Keratinocyte (primary cell): ENCODE results near the gene SEC11A.

Experiments
- EZH2 ChIP-seq: IDR thresholded peaks from one replicate; pipeline ENCODE4 v1.6.1; 2012; ENCODE audit warnings: inconsistent platforms, mild to moderate bottlenecking, low read length, moderate library complexity
- TF ChIP-seq, protein P1 (sequence below), 3 experiments: IDR thresholded peaks in 1 of 3; conservative IDR thresholded peaks in 1 of 3; optimal IDR thresholded peaks in 1 of 3; 2 replicates in 2 of 3; 3 replicates in 1 of 3; pipeline versions ENCODE3 to v1.5.1; 2011; ENCODE audit warnings: low read length in 3 of 3, mild to moderate bottlenecking in 3 of 3, moderate library complexity in 2 of 3, control low read depth in 1 of 3, inconsistent platforms in 1 of 3; ENCODE audit not compliant: insufficient read depth in 2 of 3; ENCODE audit errors: extremely low read depth in 1 of 3

DNA sequence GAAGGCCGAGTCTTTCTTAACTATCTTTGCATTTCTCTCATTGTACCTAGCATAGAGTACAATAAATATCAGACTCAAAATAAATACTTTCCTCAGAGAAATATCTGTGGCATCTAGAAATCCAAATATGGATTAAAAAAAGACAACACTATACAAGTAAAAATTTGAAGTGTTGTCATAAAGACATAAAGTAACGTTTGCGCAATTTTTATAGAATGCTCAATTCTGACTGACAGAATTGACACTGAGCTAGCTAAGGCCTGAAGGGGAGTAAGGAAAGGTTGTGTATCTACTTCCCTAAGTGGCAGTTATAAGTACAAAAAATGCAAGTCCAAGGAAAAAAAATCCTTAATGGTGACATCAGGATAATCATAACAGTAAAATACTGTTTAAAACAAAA is 1.1 kb downstream of the SEC11A start:
- TF ChIP-seq, protein P1, sequence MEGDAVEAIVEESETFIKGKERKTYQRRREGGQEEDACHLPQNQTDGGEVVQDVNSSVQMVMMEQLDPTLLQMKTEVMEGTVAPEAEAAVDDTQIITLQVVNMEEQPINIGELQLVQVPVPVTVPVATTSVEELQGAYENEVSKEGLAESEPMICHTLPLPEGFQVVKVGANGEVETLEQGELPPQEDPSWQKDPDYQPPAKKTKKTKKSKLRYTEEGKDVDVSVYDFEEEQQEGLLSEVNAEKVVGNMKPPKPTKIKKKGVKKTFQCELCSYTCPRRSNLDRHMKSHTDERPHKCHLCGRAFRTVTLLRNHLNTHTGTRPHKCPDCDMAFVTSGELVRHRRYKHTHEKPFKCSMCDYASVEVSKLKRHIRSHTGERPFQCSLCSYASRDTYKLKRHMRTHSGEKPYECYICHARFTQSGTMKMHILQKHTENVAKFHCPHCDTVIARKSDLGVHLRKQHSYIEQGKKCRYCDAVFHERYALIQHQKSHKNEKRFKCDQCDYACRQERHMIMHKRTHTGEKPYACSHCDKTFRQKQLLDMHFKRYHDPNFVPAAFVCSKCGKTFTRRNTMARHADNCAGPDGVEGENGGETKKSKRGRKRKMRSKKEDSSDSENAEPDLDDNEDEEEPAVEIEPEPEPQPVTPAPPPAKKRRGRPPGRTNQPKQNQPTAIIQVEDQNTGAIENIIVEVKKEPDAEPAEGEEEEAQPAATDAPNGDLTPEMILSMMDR (optimal IDR thresholded peaks at IDR 0.05 in 1 of 3, IDR thresholded peaks at IDR 0.05 in 1 of 3, conservative IDR thresholded peaks at IDR 0.05 in 1 of 3; ENCODE audit: extremely low read depth in 1 of 3, insufficient read depth in 2 of 3, low read length in 3 of 3): no peak
- TF ChIP-seq EZH2: no peak
